ENCODE measurements around the gene FGF7. TPM values are rescaled to one million over a fixed set of nuclear protein-coding genes. Genes with fewer than 3 reads are reported as not detected.
"Not testable (repeated sequence)": the region's sequence is repeated elsewhere in the genome, so short reads cannot be mapped to it uniquely, and the experiment has no call there.

Gene FGF7
- total and polyA plus RNA-seq, 2 donors (not counting 3 experiments of a cell fraction or from before 2014, with no cell fraction given), result not detected

DNA sequence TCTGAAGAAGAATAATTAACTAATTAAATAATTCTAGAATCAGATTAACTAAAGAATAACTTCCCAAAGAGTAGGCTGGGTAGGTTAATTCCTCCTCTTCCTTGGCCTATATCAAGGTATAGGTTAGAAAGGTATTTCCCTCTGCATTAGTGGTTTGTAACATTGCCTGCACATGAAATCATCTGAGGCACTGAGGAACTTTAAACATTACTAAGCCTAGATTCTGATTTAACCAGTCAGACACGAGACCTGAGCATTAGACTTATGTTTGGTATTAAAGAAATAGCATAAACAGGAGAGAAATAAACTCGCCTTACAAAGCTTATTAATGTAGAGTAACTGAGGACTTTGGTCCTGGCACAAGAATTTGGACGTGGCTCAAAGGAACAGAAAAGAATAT lies 84.2 kb downstream of the FGF7 start:
- POLR2A ChIA-PET, result no interaction called here
- BruUV-seq (replicated peaks), result no TSS peak

GRCh38 chr15:49512739-49513138 lies 89.7 kb downstream of the FGF7 start:
- H3K27me3 ChIP-seq (ENCODE audit: control insufficient read depth in 2 of 2, insufficient read depth in 2 of 2, low read length in 2 of 2); H3K4me2 ChIP-seq (ENCODE audit: insufficient read depth, low read length); H3K4me1 ChIP-seq (ENCODE audit: control insufficient read depth, extremely low read depth, insufficient read depth, low read length); H4K20me1 ChIP-seq (replicated peaks; ENCODE audit: control insufficient read depth, extremely low read depth, insufficient read depth, low read length); H3K9ac ChIP-seq (replicated peaks; ENCODE audit: extremely low read depth, insufficient read depth, low read length); H3K9me1 ChIP-seq (replicated peaks; ENCODE audit: control insufficient read depth, extremely low read depth, insufficient read depth, low read length); POLR2A ChIA-PET; H2AFZ ChIP-seq (ENCODE audit: low read depth, low read length); BruUV-seq (replicated peaks); H3K36me3 ChIP-seq (ENCODE audit: control insufficient read depth in 2 of 2, extremely low read depth in 1 of 2, insufficient read depth in 2 of 2, low read length in 2 of 2); H3K27ac ChIP-seq (ENCODE audit: insufficient read depth, low read depth, low read length); CTCF ChIA-PET; dilution Hi-C loops (cut with MboI; ENCODE audit: extremely low pct_ligation_motif_present, low sequenced_read_pairs); H3K4me3 ChIP-seq (replicated peaks in 1 of 3; ENCODE audit: insufficient read depth in 1 of 3, low read depth in 1 of 3, low read length in 3 of 3); H3K79me2 ChIP-seq (ENCODE audit: control insufficient read depth, insufficient read depth, low read length); intact Hi-C loops (cut with micrococcal nuclease); FAIRE-seq; DNase-seq (ENCODE audit: low read depth, low spot score); H3K9me3 ChIP-seq (replicated peaks; ENCODE audit: control insufficient read depth, insufficient read depth, low read length): not testable (repeated sequence)

More for the DNA sequence above, 84.2 kb downstream of the FGF7 start:
- CTCF ChIA-PET, result no interaction called here
- DNase-seq (ENCODE audit: low read depth, low spot score) (no peak), FAIRE-seq (no peak)
- dilution Hi-C loops (cut with MboI; ENCODE audit: extremely low pct_ligation_motif_present, low sequenced_read_pairs), result no loop called here
- Histone ChIP-seq H3K36me3 (ENCODE audit: control insufficient read depth in 2 of 2, extremely low read depth in 1 of 2, insufficient read depth in 2 of 2, low read length in 2 of 2) (no peaks in the 10 kb centered on the region), H3K9me1 (replicated peaks; ENCODE audit: control insufficient read depth, extremely low read depth, insufficient read depth, low read length) (no peaks in the 10 kb centered on the region), H4K20me1 (replicated peaks; ENCODE audit: control insufficient read depth, extremely low read depth, insufficient read depth, low read length) (no peaks in the 10 kb centered on the region), H3K79me2 (ENCODE audit: control insufficient read depth, insufficient read depth, low read length) (no peaks in the 10 kb centered on the region), H3K27me3 (ENCODE audit: control insufficient read depth in 2 of 2, insufficient read depth in 2 of 2, low read length in 2 of 2) (no peaks in the 10 kb centered on the region), H3K4me3 (replicated peaks in 1 of 3; ENCODE audit: insufficient read depth in 1 of 3, low read depth in 1 of 3, low read length in 3 of 3) (no peak overlapping the region), H2AFZ (ENCODE audit: low read depth, low read length) (no peak overlapping the region), H3K27ac (ENCODE audit: insufficient read depth, low read depth, low read length) (no peak overlapping the region), H3K4me1 (ENCODE audit: control insufficient read depth, extremely low read depth, insufficient read depth, low read length) (no peaks in the 10 kb centered on the region), H3K9me3 (replicated peaks; ENCODE audit: control insufficient read depth, insufficient read depth, low read length) (no peaks in the 10 kb centered on the region), H3K4me2 (ENCODE audit: insufficient read depth, low read length) (no peak overlapping the region), H3K9ac (replicated peaks; ENCODE audit: extremely low read depth, insufficient read depth, low read length) (no peak overlapping the region)
- intact Hi-C loops (cut with micrococcal nuclease), result no loop called here
- TF ChIP-seq POLR2A (IDR thresholded peaks at IDR 0.05; ENCODE audit: low read depth, low read length) (no peak), POLR2AphosphoS5 (IDR thresholded peaks at IDR 0.05; ENCODE audit: insufficient read depth, low read depth, low read length) (no peak), EZH2 (IDR thresholded peaks at IDR 0.05; ENCODE audit: borderline replicate concordance, low read depth, low read length, severe bottlenecking) (no peak), JUN (IDR thresholded peaks at IDR 0.05; ENCODE audit: borderline replicate concordance, insufficient read depth, insufficient read length, low read depth) (no peak), MAX (IDR thresholded peaks at IDR 0.05; ENCODE audit: insufficient read depth, insufficient read length) (no peak)
